Vagina (tissue), 2 donors: Measurements from ENCODE around the gene IQGAP1. TPM values are rescaled to one million over a fixed set of nuclear protein-coding genes. Genes with fewer than 3 reads are reported as not detected.

Experiments used
- DNase-seq, 2 donors: peaks; one replicate each; pipeline ENCODE4 v3.0.0-alpha.2; 2017; ENCODE audit errors: extremely low spot score in 2 of 2
- H3K27ac ChIP-seq: fragments of 200-600 bp; sonication (generic); one replicate; pipeline ENCODE4 v1.5.1; 2019
- H3K27me3 ChIP-seq: fragments of 200-600 bp; sonication (generic); one replicate; pipeline ENCODE4 v1.5.1; 2019
- H3K36me3 ChIP-seq, 2 donors: fragments of 200-600 bp; sonication (generic); one replicate each; pipeline ENCODE4 v1.5.1; 2017 to 2019
- H3K4me1 ChIP-seq: fragments of 200-600 bp; sonication (generic); one replicate; pipeline ENCODE4 v1.5.1; 2019
- H3K4me3 ChIP-seq, 2 donors: fragments of 200-600 bp; sonication (generic); 1 replicate in 1 of 2; 2 replicates in 1 of 2; pipeline ENCODE4 v1.5.1; 2016 to 2019
- H3K9me3 ChIP-seq: fragments of 200-600 bp; sonication (generic); one replicate; pipeline ENCODE4 v1.5.1; 2019
- POLR2A ChIP-seq, 2 donors: fragments of 450-650 bp; IDR thresholded peaks; one replicate each; pipeline ENCODE4 v1.6.1; 2017; ENCODE audit warnings: antibody characterized with exemption in 2 of 2, mild to moderate bottlenecking in 2 of 2, moderate library complexity in 2 of 2
- POLR2AphosphoS5 ChIP-seq, 2 donors: sonication (generic); formaldehyde crosslinking; IDR thresholded peaks; one replicate each; pipeline ENCODE4 v1.9.0; 2017; ENCODE audit warnings: antibody characterized with exemption in 2 of 2, mild to moderate bottlenecking in 2 of 2, low read depth in 1 of 2; ENCODE audit not compliant: insufficient read depth in 1 of 2
- intact Hi-C: fragments of 100-400 bp; cut with DNase I; formaldehyde crosslinking; loops from one replicate; pipeline ENCODE4 v1.15.1; 2023
- total RNA-seq: library from RNA; depleted of rRNA; stranded (reverse); fragments of >200 nt; gene quantifications from one replicate; pipeline ENCODE4 v1.2.3, GENCODE V29; 2016
- TF ChIP-seq, protein P1 (sequence below), 3 experiments: fragments of 450-650 bp in 2 of 3; fragments of 200-600 bp in 1 of 3; sonication (generic) in 1 of 3; IDR thresholded peaks; one replicate each; pipeline ENCODE4 v1.5.1; 2017 to 2019; ENCODE audit warnings: antibody characterized with exemption in 3 of 3, mild to moderate bottlenecking in 2 of 3, moderate library complexity in 2 of 3

Gene IQGAP1
- total RNA-seq, 1 donor from 2014 or later: 261 TPM

DNA sequence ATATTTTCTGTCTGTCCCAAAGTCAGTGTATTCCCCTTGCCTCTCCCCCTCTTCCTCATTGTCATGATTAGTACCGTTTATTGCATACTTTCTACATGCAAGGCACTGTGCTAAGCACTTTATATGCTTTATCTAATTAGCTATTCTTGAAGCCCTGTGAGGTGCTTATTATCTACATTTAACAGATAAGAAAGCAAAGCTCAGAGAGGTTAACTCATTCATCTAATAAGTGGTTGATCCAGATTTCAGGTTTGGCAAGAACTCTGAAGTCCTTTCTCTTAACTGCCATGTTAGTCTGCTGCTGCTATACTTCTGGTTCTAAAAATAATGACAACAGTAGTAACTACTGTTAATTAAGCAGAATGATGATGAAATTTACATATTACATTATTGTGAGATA lies 13.5 kb downstream of the IQGAP1 start:
- Histone ChIP-seq H3K36me3 (no peaks in the 10 kb centered on the region), H3K27ac (peak overlapping the region; percentile 79), H3K27me3 (no peaks in the 10 kb centered on the region), H3K4me3 (no peak overlapping the region), H3K9me3 (no peaks in the 10 kb centered on the region), H3K4me1 (peaks cover 91% of the 10 kb centered on the region)
- no peak for TF ChIP-seq POLR2A (IDR thresholded peaks at IDR 0.05)
- intact Hi-C loops: no loop called here
- no peak for DNase-seq

DNA sequence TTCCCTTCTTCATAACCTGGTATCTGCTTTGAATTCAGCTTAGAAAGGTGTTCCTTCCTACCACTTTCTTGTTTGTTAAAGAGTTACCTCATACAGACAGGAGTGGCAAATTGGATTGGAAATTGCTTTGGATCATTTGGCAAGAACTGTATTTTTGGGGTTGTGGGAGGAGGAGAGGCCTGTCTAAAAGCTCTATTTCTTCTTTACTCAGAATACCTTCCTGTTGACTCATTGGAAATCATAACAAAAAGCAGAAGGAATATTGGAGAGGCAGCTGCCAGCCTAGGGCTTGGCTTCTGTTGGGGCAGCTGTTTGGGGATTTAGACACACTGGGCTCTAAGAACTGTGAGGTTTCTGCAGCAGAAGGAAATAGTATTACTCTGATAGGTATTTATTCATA lies 14.2 kb downstream of the IQGAP1 start:
- Histone ChIP-seq H3K9me3 (no peaks in the 10 kb centered on the region), H3K4me3 (no peak overlapping the region), H3K27me3 (no peaks in the 10 kb centered on the region), H3K4me1 (peaks cover 90% of the 10 kb centered on the region), H3K36me3 (no peaks in the 10 kb centered on the region), H3K27ac (peak overlapping the region; percentile 79)
- intact Hi-C loops: no loop called here
- DNase-seq: no peak
- TF ChIP-seq POLR2A (IDR thresholded peaks at IDR 0.05) (no peak), POLR2AphosphoS5 (IDR thresholded peaks at IDR 0.05; ENCODE audit: insufficient read depth in 1 of 2, low read depth in 1 of 2) (peak in 1 of 2 donors; percentile 82)

DNA sequence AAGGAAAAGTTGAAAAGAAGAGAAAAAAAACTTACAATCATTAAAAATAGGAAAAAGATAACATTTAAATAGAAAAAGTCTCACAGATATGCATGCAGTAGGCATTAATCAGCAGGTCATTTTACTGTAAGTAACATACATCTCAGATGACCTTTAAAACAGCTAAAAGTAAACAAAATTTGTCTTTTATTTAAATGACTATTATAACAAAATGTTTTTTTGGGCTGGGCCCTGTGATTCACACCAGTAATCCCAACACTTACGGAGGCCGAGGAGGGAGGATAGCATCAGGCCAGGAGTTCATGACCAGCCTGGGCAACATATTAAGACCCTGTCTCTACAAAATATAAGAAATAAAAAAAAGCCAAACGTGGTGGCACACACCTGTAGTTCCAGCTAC lies 14.7 kb downstream of the IQGAP1 start:
- Histone ChIP-seq H3K36me3 (no peaks in the 10 kb centered on the region), H3K4me1 (peaks cover 91% of the 10 kb centered on the region), H3K9me3 (no peaks in the 10 kb centered on the region), H3K27me3 (no peaks in the 10 kb centered on the region), H3K4me3 (no peak overlapping the region), H3K27ac (peak overlapping the region; percentile 79)
- TF ChIP-seq, protein P1, sequence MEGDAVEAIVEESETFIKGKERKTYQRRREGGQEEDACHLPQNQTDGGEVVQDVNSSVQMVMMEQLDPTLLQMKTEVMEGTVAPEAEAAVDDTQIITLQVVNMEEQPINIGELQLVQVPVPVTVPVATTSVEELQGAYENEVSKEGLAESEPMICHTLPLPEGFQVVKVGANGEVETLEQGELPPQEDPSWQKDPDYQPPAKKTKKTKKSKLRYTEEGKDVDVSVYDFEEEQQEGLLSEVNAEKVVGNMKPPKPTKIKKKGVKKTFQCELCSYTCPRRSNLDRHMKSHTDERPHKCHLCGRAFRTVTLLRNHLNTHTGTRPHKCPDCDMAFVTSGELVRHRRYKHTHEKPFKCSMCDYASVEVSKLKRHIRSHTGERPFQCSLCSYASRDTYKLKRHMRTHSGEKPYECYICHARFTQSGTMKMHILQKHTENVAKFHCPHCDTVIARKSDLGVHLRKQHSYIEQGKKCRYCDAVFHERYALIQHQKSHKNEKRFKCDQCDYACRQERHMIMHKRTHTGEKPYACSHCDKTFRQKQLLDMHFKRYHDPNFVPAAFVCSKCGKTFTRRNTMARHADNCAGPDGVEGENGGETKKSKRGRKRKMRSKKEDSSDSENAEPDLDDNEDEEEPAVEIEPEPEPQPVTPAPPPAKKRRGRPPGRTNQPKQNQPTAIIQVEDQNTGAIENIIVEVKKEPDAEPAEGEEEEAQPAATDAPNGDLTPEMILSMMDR (IDR thresholded peaks at IDR 0.05): no peak
- TF ChIP-seq POLR2A (IDR thresholded peaks at IDR 0.05) (no peak), POLR2AphosphoS5 (IDR thresholded peaks at IDR 0.05; ENCODE audit: insufficient read depth in 1 of 2, low read depth in 1 of 2) (no peak)
- intact Hi-C loops: no loop called here
- DNase-seq: no peak

DNA sequence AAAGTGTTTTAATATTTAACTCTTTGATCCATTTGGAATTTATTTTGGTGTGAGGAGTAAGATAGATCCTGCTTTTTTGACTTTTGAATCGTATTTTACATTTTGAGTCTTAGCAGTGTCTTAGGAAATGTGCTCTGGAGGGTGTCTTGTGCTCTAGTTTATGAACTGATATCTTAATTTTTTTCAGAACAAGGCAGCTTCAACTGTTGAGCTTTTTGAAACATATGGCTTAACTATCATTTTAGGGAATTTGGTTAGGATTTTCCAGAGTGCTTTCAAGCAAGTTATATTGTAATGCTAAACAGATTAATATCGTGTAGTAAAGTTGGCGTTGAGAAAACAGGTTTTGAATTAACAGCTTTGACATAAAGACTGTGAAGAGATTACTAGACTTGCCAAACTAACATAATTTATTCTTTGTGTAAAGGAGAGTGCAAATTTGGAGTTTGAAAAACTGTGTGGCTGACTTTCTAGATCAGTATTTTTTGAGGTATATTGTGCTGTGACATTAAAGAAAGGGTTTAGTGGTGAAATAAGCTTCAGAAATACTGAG lies 17.1 kb downstream of the IQGAP1 start:
- Histone ChIP-seq H3K27me3 (no peaks in the 10 kb centered on the region), H3K9me3 (no peaks in the 10 kb centered on the region), H3K36me3 (no peaks in the 10 kb centered on the region), H3K4me3 (no peak overlapping the region), H3K4me1 (peaks cover 85% of the 10 kb centered on the region), H3K27ac (peak overlapping the region; percentile 34)
- TF ChIP-seq, protein P1 (IDR thresholded peaks at IDR 0.05): no peak
- TF ChIP-seq POLR2A (IDR thresholded peaks at IDR 0.05) (no peak), POLR2AphosphoS5 (IDR thresholded peaks at IDR 0.05; ENCODE audit: insufficient read depth in 1 of 2, low read depth in 1 of 2) (no peak)
- intact Hi-C loops: no loop called here
- DNase-seq: no peak

DNA sequence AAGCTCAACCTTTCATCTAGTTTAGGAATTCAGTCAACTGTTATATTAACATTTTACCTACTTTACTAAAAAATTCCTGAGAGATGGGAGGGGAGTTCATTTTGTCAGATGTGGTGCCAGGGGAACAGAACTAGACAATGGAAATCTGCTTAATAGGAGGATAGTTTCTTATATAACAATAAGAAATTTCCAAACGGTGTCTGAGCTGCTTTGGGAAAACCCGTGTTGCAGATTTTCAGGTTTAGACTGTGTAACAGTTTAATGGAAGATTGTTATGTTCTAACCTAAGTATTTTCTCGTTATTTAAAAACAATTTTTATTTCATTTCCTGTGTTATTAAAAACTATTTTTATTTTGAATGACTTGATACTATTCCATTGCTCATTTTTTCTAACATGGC lies 19.3 kb downstream of the IQGAP1 start:
- Histone ChIP-seq H3K27ac (peak overlapping the region; percentile 34), H3K4me1 (peaks cover 66% of the 10 kb centered on the region), H3K4me3 (no peak overlapping the region), H3K36me3 (no peaks in the 10 kb centered on the region), H3K27me3 (no peaks in the 10 kb centered on the region), H3K9me3 (no peaks in the 10 kb centered on the region)
- intact Hi-C loops: no loop called here
- TF ChIP-seq POLR2A (IDR thresholded peaks at IDR 0.05): no peak
- TF ChIP-seq POLR2AphosphoS5 (IDR thresholded peaks at IDR 0.05; ENCODE audit: insufficient read depth in 1 of 2, low read depth in 1 of 2): no peak
- TF ChIP-seq, protein P1 (IDR thresholded peaks at IDR 0.05): no peak
- DNase-seq: no peak

DNA sequence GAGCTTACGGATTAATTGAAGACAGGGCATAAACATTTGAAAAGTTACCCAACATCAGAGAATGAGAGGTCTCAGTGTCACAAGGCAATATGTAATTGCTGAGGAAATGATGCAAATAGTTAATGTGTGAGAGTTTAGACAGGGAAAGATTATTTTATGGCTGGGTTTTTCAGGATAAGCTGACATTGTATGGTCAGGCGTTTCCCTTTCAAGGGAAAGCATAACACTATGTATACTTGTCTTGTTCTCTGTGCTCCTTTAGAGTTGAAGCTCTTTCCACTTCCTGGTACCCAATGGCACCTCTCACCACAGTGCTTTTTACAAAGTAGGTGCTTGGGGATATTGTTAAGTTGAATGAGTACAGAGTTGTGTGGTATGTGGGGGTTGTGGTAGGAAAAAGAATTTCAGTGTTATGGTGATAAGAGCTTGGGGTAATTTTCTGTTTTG lies 19.9 kb downstream of the IQGAP1 start:
- TF ChIP-seq, protein P1 (IDR thresholded peaks at IDR 0.05): no peak
- no peak for TF ChIP-seq POLR2AphosphoS5 (IDR thresholded peaks at IDR 0.05; ENCODE audit: insufficient read depth in 1 of 2, low read depth in 1 of 2)
- TF ChIP-seq POLR2A (IDR thresholded peaks at IDR 0.05): no peak
- Histone ChIP-seq H3K27me3 (no peaks in the 10 kb centered on the region), H3K27ac (peak overlapping the region; percentile 34), H3K4me1 (peaks cover 66% of the 10 kb centered on the region), H3K36me3 (no peaks in the 10 kb centered on the region), H3K4me3 (no peak overlapping the region), H3K9me3 (no peaks in the 10 kb centered on the region)
- no peak for DNase-seq
- intact Hi-C loops: no loop called here
